NCI-H2107 treated with DMSO at 0.1 percent for 48 hours (cell line): ENCODE results near the gene TLN1.

Experiments used
- DNase-seq: peaks from one replicate; lab custom pipeline; 2025; ENCODE audit not compliant: unreplicated experiment; lab: John Stamatoyannopoulos, UW

TLN1 gene

DNA sequence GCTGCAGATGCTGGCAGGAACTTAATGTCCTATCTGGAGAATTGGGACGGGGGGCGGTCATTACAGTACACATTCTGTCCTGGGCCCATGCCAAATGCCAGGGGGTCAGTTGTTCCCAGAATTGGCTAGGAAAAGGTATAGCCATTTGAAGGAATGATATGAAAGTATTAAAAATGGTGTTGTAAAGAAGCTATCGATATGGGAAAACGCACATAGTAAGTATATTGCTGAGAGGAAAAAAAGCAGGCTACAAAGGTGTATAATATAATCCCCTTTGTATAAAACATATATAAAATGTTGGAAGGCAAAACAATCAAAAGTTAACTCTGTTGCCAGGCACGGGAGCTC is 66.5 kb downstream of the TLN1 start:
- no peak for DNase-seq

DNA sequence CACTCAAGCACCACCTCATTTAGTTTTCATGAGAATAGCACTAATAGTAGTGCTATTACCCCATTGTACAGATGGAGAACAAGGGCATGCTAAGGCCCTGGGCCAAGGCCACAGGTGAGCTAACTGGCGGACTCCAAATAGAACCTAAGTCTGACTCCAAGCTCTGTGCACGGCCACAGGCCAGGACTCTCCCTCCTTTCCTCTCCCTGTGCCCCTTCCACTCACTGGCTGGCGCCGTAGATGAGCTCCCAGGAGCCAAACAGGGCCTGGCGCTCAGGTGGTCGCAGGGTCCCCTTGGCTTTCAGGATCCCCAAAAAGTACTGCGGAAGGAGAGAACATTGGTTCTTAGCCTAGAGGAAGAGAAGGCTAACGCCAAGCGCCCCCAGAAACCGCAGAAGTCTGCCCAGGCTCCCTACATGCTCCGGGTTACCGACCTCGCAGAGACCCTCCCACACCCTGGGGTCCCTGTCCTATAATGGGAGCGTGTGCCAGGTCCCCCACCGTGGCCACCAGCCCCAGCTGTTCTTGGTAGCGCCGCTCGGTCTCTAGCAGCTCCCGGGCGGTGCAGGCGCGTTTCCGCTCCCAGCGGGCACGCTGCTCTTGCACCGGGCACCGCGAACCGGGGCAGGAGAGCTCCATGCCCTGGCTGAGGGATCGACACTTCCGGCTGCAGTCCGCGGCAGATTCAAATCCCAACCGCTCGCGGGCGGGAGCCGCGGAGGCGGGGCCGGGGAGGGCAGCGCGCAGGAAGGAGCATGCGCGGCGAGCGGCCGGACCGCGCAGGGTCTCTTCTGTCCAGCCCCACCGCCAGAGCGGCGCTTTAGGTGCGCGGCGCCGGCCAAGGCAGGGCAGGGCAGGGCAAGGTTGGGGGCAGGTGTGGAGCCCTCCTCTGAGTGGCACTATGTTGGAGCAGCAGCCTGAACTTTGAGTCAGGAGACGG is 67.2 kb downstream of the TLN1 start, which contains the start of gene ARHGEF39:
TSS of gene ARHGEF39 (minus strand) at position 665 of the 940 bp plus-strand sequence. CDS start at position 639, 26 bp downstream.
- DNase-seq: peak; percentile 72

DNA sequence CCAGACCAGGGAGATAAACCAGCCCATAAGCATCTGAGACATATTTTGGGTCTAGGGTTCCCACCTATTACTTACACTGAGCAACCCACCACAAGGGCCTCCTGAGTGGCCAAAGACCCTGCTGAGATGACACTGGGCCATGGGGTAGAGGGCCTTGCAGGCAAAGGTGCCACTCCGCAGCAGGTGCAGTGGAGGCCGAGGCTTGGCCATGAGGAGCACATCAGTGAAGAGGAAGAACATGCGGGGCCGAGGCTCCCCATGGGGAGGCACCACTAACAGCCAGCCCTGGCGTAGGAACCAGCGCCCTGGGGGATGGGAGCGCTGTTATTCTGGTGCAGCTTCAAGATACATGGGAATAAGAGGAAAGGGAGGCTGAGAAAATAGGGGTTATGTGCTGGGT is 69.6 kb downstream of the TLN1 start:
- no peak for DNase-seq

DNA sequence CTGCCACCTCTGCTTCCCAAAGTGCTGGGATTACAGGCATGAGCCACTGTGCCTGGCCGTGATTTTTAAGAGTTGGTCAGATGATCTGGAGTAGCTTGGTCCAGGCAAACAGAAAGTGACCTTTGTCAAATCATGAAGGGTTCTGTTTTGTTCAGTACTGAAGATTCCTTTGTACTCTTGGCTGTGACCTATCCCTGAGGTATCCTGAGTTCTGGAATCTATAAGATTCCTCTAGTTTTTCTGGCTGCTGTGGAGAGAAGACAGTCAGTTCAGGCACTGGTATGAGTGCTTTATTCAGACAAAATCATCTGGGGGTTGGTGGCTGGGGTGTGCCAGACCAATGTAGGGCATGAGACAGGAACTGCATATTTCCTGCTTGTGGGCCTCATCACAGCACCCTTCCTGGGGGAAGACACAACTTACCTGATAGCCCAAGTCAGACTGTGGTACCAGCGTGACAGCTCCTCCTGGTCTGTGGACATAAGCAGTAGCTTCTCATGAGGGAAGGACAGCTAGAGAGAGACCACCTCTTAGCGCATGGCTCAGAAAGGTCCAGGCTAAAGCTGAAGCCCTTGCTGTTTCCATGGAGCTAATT is 70.1 kb downstream of the TLN1 start:
- no peak for DNase-seq

DNA sequence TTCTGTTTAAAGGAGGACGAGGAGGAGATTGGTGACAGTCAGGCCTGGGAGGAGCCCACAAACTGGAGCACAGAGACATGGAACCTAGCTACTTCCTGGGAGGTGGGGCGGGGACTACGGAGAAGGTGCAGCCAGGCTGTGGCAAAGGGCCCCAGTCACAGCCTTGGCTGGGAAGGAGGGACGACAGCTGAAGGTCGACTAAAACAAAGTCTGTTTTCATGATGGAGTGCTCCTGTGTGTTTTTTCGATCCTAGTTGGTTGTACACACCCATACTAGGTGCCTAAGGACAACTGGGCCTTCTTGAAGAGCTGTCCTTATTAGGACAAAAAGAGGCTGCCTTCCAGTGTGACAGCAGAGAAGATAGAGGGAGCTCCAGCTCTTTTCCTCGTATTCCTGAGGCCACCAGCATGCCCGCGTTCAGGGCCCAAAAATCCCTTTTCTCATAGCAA is 71.0 kb downstream of the TLN1 start:
- no peak for DNase-seq

DNA sequence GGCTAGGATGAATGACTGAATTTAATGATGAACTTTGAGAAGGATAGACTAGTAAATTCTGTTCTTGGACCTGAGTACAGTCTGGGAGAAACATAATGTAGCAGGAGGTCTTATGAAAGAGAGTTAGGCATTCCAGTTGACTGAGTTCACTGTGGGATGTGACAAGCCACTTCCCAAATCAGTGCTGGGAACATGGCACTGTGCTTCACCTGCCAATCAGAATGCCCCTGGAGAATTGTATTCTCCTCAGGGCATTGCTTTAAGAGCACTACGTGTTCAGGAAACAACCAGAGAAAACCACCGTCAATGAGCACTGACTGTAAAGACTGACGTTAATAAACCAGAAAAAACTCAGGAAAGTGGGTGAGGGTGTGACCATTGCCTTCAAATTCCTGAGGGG is 72.7 kb downstream of the TLN1 start:
- DNase-seq: no peak

DNA sequence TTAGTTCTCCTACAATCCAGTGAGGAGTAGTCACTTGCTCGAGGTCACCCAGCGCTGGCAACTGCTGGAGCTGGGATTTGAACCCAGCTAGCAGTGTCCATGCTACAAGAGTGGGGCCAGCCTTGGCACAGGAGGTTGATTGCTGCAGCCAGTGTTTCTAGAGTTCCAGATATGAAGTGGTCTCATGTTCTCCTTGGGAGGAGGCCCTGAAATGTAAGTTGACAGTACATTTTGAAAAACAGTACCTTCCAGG is 73.1 kb downstream of the TLN1 start:
- no peak for DNase-seq

DNA sequence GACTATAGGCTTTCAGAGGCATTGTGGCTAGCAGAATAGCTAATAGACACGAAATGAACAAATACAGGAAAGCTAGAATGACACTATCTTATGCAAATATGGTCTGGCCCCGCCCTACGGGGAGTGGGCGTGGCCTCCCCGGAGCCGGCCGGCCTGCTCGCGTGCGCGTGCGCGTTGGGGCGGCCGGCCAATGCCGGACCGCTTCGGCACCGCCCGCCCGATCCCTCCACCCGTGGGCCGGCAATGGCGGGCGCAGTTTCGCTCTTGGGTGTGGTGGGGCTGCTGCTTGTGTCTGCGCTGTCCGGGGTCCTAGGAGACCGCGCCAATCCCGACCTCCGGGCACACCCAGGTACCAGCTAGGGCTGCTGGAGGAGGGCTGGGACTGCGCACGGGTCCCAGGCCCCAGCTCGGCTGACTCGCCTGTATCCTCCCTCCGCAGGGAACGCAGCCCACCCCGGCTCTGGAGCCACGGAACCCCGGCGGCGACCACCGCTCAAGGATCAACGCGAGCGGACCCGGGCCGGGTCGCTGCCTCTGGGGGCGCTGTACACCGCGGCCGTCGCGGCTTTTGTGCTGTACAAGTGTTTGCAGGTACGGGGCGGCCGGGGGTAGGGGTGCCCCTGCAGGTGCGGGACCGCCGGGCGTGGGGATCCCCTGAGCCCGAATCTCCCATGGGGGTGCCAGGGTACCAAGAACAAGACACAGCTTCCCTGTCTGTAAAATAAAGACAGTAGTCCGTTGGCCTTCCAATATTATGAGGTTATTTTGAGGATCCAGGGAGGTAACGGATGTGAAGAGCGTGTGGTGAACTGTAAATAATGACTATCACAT is 73.6 kb downstream of the TLN1 start, which contains the start of gene CCDC107:
TSS of gene CCDC107 (plus strand) at position 156 of the 831 bp plus-strand sequence. CDS start at position 244, 88 bp downstream.
- DNase-seq: peak; percentile 94

DNA sequence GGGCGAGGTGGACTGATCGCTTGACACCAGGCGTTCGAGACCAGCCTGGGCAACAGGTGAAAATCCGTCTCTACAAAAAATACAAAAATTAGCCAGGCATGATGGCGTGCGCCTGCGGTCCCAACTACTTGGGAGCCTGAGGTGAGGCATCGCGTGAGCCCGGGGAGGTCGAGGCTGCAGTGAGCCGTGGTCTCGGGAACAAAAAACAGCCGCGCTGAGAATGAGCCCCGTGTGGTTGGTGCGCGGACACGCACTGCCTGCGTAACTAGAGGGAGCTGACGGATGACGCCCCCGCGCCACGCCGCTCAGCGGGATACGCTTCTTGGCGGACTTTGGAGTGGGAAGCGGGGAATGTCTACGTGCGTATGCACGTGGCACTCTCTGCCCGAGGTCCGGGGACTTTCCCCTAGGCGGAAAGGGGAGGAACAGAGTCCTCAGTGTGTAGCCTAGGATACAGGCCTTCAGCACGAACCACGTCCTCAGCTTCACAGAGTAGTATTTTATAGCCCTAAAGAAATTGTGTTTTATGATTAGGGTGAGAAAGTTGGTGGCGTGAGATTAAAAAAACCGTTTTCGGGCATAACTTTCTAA is 74.4 kb downstream of the TLN1 start, which contains the start of gene RMRP:
TSS of gene RMRP (minus strand) at position 474 of the 591 bp plus-strand sequence.
- peak; percentile 94 for DNase-seq

DNA sequence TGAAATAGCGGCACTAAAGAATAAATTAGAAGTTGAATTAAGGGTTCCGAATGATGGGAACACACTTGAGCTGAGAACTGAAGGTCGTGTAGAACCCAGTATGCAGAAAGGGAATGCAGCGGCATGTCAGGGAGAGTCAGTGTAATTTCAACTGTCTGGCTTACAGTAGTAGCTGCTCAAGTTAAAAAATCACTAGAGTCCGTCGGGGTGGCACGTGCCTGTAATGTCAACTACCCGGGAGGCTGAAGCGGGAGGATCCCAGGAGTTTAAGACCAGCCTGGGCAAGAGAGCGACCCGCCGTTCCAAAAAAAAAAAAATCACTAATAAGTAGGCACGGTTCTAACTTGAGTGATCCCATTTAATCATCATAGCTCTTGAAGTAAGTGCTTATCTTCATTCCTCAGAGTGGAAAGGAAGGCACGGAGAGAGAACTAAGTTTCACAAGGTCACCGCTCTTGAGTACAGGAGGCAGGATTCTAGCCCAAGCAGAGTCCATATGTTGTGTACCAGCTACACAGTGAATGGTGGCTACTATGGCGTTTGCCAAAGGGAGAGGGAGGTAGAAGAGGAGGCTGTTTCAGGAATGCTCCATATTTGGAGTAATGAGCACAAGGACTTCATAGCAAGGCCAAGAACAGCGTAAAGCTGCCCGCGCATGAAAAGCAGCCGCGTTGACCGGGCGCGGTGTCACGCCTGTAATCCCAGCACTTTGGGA is 75.0 kb downstream of the TLN1 start:
- DNase-seq: no peak

DNA sequence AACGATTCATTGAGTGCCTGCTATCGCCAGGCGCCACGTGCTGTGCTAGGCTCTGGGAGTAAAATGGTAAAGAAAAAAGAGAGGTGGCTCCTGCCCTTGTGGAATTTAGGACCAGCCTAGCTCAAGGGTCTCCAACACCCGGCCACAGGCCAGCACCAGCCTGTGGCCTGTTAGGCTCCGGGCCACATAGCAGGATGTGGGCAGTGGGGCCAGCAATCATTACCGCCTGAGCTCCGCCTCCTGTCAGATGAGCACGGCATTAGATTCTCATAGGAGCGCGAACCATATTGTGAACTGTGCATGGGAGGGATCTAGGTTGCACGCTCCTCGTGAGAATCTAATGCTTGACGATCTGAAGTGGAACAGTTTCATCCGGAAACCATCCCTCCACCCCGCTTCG is 75.6 kb downstream of the TLN1 start:
- no peak for DNase-seq

DNA sequence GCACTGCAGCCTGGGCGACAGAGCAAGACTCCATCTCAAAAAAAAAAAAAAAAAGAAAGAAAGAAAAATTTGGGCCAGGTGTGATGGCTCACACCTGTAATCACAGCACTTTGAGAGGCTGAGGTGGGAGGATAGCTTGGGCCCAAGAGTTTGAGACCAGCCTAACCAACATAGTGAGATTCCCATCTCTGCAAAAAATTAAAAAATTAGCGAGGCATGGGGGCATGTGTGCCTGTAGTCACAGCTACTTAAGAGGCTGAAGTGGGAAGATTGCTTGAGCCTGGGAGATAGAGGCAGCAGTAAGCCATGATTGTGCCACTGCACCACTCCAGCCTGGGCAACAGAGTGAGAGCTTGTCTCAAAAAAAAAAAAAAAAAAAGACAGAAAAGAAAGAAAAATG is 78.4 kb downstream of the TLN1 start:
- no peak for DNase-seq

DNA sequence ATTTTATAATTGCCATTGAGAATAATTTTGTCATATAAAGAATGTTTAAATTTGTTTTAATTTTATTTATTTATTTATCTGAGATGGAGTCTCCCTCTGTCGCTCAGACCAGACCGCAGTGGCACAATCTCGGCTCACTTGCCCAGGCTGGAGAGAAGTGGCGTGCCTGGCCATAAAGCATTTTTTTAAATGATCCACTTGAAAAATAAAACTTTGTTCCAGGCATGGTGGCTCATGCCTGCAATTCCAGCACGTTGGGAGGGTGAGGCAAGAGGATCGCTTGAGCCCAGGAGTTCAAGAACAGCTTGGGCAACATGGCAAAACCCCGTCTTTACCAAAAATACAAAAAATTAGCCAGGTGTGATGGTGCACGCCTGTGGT is 79.2 kb downstream of the TLN1 start:
- no peak for DNase-seq

DNA sequence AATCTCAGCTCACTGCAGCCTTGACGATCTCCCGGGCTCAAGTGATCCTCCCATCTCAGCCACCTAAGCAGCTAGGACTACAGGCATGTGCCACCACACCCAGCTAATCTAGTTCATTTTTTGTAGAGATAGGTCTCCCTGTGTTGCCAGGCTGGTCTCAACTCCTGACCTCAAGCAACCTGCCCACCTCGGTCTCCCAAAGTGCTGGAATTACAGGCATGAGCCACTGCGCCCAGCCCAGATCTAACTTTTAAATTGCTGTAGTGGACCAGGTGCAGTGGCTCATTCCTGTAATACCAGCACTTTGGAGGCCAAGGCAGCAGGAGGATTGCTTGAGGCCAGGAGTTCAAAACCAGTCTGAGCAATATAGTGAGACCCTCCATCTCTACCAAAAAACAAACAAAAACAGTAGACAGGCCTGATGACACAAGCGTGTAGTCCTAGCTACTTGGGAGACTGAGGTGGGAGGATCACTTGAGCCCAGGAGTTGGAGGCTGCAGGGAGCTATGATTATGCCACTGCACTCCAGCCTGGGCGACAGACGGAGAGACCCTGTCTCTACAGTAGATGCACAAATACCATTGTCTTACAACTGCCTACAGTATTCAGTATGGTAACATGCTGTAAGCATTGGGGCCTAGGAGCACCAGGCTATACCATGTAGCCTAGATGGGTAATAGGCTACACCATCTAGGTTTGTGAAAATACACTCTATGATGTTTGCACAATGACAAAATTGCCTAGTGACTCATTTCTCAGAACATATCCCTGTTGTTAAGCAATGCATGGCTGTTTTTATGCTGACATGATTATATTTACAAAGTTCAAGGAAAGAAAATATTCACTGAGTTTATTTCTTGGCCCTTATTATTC is 79.8 kb downstream of the TLN1 start:
- no peak for DNase-seq

DNA sequence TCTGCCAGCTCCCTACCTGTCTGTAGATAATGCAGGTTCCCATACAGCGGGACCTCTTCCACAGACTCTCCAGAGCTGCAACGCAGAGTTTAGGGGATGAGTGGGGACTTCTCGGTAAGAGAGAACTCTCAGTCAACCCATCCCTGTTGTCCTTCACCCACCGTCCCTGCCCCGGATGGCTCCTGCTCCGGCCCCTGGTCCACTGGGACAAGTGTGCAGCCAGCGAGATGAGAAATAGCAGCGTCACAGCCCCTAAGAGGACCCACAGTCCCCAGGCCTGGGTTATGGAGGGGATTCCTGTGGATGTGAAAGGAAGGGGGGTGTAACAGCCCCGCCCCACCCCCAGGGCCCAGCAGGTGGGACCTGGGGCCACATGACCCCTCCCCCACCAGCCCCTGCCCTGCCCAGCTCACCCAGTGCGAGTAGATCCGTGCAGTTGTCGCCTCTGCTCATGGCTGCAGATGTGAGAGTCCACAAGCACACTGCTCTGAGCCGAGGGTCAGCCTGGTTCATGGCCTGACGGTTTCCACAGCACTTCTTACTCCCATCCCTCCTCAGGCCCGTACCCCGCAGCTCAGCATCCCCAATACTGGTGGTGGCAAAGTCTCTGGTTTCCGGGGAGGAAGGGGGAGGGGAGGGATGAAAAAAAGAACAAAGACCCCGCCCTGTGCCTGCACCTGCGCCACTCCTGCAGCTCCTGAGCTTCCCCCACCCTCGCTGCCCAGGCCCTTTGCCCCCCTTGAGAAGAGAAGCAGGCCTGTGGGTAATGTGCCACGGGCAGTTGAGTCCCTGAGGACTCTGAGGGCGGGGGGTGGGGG is 81.4 kb downstream of the TLN1 start, which contains the start of gene SIT1:
TSS of gene SIT1 (minus strand) at position 591 of the 818 bp plus-strand sequence. CDS start at position 513, 78 bp downstream.
- DNase-seq: no peak

DNA sequence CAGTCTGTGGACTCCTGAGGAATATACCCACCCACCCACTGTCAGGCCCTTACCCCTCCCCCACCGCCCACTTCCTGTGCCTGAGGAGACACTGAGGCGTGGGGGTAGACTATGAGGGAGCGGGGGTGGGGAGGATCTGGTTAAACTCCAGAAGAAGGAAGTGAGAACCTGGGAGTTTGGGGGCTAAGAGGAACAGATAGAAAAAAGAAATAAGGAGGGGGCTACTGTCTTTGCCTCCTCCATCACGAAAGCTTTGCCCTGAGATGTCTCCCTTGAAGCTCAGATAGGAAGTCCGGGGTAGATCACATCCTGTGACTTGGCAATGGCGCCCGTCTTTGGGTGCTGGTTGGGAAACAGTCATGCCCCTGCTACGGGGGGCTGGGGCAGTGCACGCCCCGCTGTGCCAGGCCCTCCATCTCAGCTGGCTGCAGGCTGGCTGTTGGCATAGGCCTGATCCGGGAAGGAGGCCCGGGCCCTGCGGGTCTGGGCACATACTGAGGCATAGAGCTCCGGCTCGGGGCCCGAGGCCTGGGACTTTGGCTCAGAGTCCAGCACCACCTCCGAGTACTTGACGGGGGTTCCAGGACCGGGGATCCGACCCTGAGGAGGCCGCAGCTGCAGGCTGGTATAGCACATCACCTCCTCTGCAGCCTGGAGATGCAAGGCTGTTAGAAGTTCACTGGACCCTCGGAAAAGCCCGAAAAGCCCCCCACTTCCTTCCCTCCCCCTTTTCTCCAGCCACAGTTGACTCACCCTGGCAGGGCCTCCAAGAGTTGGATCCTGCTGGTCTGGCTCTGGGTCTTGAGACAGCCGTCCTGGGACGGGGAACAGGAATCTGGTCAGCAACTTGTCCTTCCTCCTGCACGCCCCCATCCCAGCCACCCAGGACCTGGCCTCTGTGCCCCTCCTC is 82.3 kb downstream of the TLN1 start:
- no peak for DNase-seq
